Measurements from ENCODE around the gene LHPP. TPM values are rescaled to one million over a fixed set of nuclear protein-coding genes. Genes with fewer than 3 reads are reported as not detected.

LHPP gene
- total RNA-seq, 1 donor from 2014 or later: 8.6 TPM

DNA sequence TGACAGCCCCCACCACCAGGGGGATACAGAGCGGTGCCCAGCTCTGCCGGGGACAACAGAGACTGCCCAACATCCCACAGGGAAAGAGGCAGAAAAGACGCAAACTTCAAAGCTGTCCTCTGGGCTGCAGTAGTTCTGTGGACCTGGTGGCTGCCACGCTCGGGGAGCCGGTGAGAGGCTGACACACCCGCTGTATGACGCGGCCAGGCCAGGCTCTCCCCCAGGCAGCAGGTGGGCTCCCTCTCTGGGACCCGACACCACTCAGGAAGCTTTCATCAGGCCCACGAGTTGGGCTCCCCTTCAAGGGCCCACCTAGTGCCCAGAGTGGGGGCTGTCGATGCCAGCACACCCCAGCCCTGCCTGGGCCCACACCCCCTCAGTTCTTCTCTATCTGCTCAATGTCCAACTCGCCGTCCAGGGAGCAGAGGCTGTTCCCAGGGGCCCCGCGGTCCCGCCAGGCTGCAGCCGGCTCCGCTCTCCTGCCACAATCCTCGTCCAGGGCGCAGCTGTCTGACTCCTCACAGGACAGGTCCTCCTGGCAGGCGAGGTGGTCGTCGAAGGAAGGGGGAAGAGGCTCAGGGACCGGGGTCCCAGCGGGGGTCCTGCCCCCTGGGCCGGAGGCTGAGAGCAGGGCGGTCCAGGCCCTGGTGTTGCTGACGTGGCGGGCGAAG lies 161.4 kb downstream of the LHPP start:
- DNase-seq: no peak
- H3K36me3 Mint-ChIP-seq (ENCODE audit: low read depth): peaks cover 13% of the 10 kb centered on the region
- H3K4me1 Mint-ChIP-seq: peaks cover 20% of the 10 kb centered on the region
- no peaks in the 10 kb centered on the region for H3K9me3 Mint-ChIP-seq
- no peak overlapping the region for H3K4me3 Mint-ChIP-seq
- no peak overlapping the region for H3K27ac Mint-ChIP-seq
- intact Hi-C loops (cut with micrococcal nuclease): loop anchor here (10.0 kb wide), 1 partner anchor 442 kb away; no protein-coding TSS in a partner anchor
- H3K27me3 Mint-ChIP-seq: peaks cover 2% of the 10 kb centered on the region

DNA sequence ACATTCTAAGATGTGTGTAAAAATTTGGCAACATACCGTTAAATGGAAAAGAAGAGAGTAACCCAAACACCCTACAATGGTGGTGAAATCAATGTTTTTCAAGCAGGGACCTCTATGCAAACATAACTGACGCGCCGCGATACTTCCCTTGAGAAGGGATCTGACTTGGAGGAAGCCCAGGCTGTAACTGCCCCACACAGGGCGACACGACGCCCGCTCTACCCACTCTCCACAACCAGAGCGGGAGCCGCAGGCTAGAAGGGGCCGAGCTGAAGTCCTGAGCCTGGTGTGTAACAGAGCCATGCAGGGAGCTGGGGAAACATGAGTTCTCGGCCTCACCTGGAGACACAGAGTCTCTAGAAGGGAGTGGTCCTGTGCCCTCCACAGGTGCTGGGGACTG lies 162.4 kb downstream of the LHPP start:
- Mint-ChIP-seq H3K36me3 (ENCODE audit: low read depth) (peaks cover 13% of the 10 kb centered on the region), H3K4me1 (peaks cover 20% of the 10 kb centered on the region), H3K27me3 (peaks cover 2% of the 10 kb centered on the region), H3K9me3 (no peaks in the 10 kb centered on the region), H3K4me3 (no peak overlapping the region), H3K27ac (no peak overlapping the region)
- no peak for DNase-seq
- intact Hi-C loops (cut with micrococcal nuclease): loop anchor here (10.0 kb wide), 1 partner anchor 441 kb away; no protein-coding TSS in a partner anchor

DNA sequence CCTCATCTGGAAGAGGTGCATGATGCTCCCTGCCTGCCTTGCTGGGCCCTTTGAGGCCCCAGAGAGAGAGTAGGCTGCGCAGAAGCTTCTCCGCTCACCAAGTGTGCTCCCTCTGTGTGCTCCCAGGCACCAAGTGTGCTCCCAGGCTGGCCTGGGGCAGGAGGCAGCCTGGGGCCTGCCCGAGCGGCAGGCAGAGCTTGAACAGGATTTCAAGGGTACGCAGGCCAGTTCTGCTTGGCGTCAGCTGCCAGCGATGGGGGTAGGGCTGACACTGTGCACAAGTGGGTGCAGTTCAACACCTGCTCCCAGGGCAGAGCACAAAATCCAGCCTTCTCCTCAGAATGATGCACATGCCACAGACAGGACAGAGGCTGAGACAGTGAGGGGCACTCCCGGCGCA lies 162.8 kb downstream of the LHPP start:
- H3K9me3 Mint-ChIP-seq: no peaks in the 10 kb centered on the region
- no peak for DNase-seq
- H3K4me1 Mint-ChIP-seq: peaks cover 21% of the 10 kb centered on the region
- no peak overlapping the region for H3K4me3 Mint-ChIP-seq
- peaks cover 6% of the 10 kb centered on the region for H3K27me3 Mint-ChIP-seq
- intact Hi-C loops (cut with micrococcal nuclease): loop anchor here (10.0 kb wide), 1 partner anchor 440 kb away; no protein-coding TSS in a partner anchor
- no peak overlapping the region for H3K27ac Mint-ChIP-seq
- H3K36me3 Mint-ChIP-seq (ENCODE audit: low read depth): peaks cover 17% of the 10 kb centered on the region

DNA sequence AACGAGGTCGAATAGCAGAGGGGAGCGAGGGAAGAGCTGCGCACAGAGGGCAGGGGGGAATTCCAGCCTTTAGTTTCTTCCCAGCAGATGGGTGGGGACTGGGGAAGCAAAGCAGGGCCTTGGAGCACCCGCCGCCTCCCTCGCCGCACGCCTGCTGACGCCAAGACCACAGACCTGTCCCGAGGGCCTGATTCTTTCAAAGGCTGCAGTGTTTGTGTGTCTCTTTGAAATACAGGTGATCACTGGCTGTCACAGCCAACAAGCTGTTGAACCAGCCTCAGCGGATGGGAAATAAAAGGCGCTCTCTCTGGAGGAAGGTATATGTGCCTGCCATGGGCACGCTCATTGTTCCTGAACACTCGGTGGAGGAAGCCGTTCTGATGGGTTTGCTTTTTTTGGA lies 163.3 kb downstream of the LHPP start:
- intact Hi-C loops (cut with micrococcal nuclease): loop anchor here (10.0 kb wide), 1 partner anchor 440 kb away; no protein-coding TSS in a partner anchor
- no peaks in the 10 kb centered on the region for H3K9me3 Mint-ChIP-seq
- peaks cover 18% of the 10 kb centered on the region for H3K36me3 Mint-ChIP-seq (ENCODE audit: low read depth)
- no peak for DNase-seq
- no peak overlapping the region for H3K4me3 Mint-ChIP-seq
- H3K27ac Mint-ChIP-seq: no peak overlapping the region
- peaks cover 22% of the 10 kb centered on the region for H3K4me1 Mint-ChIP-seq
- H3K27me3 Mint-ChIP-seq: peaks cover 7% of the 10 kb centered on the region

DNA sequence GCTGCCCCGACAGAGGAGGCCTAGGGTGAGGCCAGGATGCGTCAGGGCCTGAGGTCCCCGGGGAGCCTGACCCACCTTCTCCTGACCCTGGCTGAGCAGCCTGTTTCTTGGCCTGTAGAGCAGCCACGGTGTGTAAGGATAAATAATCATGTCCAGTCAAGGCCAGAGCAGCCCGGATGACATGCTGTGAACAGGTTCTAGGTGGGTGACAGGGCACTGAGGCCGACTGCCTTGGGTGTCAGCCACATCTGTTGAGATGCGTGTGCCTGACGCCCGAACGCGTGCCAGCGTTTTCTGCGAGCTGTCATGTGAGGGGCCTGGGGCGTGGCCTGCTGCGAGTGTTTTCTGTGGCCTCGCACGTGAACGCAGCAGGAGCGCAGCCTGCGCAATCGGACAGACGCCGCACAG lies 164.2 kb downstream of the LHPP start:
- Mint-ChIP-seq H3K4me1 (peaks cover 22% of the 10 kb centered on the region), H3K27me3 (peaks cover 7% of the 10 kb centered on the region), H3K4me3 (no peak overlapping the region), H3K36me3 (ENCODE audit: low read depth) (peaks cover 18% of the 10 kb centered on the region), H3K27ac (no peak overlapping the region), H3K9me3 (no peaks in the 10 kb centered on the region)
- no peak for DNase-seq
- intact Hi-C loops (cut with micrococcal nuclease): loop anchor here (2.0 to 10.0 kb wide), 3 partner anchors 63 to 439 kb away; no protein-coding TSS in a partner anchor

DNA sequence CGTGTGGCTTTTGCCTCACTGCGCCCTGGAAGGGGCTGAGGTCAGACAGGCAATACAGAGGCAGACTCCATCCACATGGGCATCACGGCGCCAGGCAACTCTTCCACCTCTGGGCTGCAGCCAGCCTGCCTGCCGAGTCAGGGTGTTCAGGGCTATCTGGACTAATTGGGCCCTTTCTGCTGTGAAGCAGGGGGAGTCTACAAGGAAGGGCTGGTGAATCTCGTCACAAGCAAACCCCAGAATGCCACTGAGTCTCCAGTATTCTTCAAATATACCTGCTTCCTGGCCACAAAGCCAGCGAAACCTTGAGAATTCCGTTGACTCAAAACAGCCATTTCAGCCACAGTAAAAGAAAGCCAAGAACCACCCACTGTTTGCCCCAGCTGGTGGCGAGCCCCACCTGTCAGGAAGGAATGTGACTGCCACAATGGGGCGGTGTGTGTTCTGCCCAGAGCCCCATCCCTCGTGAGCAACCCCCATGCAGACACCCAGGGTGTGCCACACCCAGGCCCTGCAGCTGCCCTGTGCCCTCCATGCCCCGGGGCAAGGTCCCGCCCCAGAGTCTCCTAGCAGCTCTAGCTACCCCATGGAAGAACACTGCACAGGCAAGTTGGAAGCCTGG lies 165.2 kb downstream of the LHPP start:
- peaks cover 24% of the 10 kb centered on the region for H3K4me1 Mint-ChIP-seq
- H3K27ac Mint-ChIP-seq: peak overlapping the region; percentile 34
- H3K27me3 Mint-ChIP-seq: peaks cover 7% of the 10 kb centered on the region
- H3K4me3 Mint-ChIP-seq: peak overlapping the region; percentile 34
- no peaks in the 10 kb centered on the region for H3K9me3 Mint-ChIP-seq
- peaks cover 20% of the 10 kb centered on the region for H3K36me3 Mint-ChIP-seq (ENCODE audit: low read depth)
- intact Hi-C loops (cut with micrococcal nuclease): loop anchor here (1.0 to 10.0 kb wide), 6 partner anchors 13 to 438 kb away; no protein-coding TSS in a partner anchor
- DNase-seq: peak; percentile 82

DNA sequence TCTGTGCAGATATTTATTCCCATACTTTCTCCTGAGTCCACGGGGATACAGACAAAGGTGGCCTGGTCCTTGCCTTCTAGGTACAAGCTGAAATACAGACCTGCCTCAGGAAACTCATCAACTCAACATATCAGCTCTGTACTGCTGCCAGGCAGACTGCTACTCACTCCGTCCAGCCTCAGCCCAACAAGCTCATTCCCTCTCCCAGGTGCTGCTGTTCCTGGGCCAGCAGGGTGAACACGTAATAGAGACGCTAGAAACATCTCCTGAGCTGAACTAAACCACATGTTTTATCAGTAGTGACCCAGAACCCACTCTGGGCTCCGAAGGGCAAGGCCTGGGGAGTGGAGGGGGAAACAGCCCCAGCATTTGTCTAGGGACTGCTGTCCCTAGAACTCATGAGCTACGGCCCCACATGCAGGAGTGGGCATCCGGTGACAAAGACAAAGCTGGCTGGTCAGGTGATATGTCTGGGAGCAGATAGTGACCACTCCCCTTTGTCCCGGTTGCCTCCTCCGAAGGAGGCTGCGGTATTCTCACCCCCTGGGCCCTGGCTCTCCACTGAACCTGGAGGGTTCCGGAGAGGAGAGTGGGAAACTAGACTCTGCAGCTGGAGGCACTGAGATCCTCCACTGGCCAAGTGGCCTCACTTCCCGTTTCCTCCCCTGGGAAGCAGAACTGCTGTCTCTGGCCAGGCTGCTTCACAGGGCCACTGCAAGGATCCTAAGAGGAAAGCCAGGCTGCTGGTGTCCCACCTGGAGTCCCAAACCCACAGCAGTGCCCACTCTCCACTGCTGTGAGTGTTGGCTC lies 166.4 kb downstream of the LHPP start:
- H3K4me1 Mint-ChIP-seq: peaks cover 24% of the 10 kb centered on the region
- peak overlapping the region; percentile 30 for H3K4me3 Mint-ChIP-seq
- no peak for DNase-seq
- H3K36me3 Mint-ChIP-seq (ENCODE audit: low read depth): peaks cover 16% of the 10 kb centered on the region
- no peak overlapping the region for H3K27ac Mint-ChIP-seq
- no peaks in the 10 kb centered on the region for H3K9me3 Mint-ChIP-seq
- intact Hi-C loops (cut with micrococcal nuclease): loop anchor here (1.0 to 10.0 kb wide), 6 partner anchors 14 to 437 kb away; no protein-coding TSS in a partner anchor
- H3K27me3 Mint-ChIP-seq: peaks cover 7% of the 10 kb centered on the region

DNA sequence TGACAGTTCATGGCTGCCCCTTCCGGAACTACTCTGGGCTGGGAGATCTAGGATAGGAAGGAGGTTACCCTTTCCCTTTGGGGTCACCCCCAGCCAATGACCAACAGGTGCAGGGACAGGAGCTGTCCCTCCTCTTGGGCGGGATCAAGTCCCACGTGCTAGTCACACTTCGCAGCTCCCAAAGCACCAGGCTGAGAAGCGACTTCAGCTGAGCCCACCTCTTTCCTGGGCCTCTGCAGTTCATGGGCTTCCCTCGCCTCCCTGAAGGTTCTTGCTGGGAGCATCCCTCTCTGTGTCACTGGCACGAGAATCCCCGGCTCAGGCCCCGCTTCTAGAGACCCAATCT lies 167.0 kb downstream of the LHPP start:
- intact Hi-C loops (cut with micrococcal nuclease): loop anchor here (10.0 kb wide), 1 partner anchor 436 kb away; no protein-coding TSS in a partner anchor
- no peak for DNase-seq
- H3K27me3 Mint-ChIP-seq: peaks cover 9% of the 10 kb centered on the region
- H3K4me3 Mint-ChIP-seq: no peak overlapping the region
- H3K4me1 Mint-ChIP-seq: peaks cover 24% of the 10 kb centered on the region
- H3K36me3 Mint-ChIP-seq (ENCODE audit: low read depth): peaks cover 17% of the 10 kb centered on the region
- no peak overlapping the region for H3K27ac Mint-ChIP-seq
- H3K9me3 Mint-ChIP-seq: no peaks in the 10 kb centered on the region

DNA sequence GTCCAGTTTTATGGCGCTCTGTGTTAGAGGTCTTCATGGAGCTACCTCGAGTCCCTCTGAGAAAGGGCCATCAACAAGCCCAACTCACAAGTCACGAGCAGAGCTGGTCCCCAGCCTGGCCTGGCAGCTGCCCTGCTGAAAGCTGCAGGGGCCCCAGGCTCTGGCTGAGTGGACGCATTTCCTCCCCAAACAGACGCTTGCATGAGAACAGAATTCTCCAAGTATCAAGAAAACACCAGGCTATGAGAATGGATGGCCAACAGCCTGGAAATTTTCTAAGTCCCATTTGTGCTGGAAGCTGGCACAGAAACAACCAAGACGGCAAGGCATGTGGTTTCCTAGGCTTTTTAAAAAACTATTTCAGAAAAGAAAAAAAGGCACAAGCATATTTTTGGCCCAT lies 167.8 kb downstream of the LHPP start:
- H3K27ac Mint-ChIP-seq: no peak overlapping the region
- peaks cover 9% of the 10 kb centered on the region for H3K27me3 Mint-ChIP-seq
- H3K36me3 Mint-ChIP-seq (ENCODE audit: low read depth): peaks cover 18% of the 10 kb centered on the region
- peaks cover 24% of the 10 kb centered on the region for H3K4me1 Mint-ChIP-seq
- intact Hi-C loops (cut with micrococcal nuclease): loop anchor here (10.0 kb wide), 1 partner anchor 435 kb away; no protein-coding TSS in a partner anchor
- peaks cover under 1% of the 10 kb centered on the region for H3K9me3 Mint-ChIP-seq
- DNase-seq: no peak
- H3K4me3 Mint-ChIP-seq: no peak overlapping the region

DNA sequence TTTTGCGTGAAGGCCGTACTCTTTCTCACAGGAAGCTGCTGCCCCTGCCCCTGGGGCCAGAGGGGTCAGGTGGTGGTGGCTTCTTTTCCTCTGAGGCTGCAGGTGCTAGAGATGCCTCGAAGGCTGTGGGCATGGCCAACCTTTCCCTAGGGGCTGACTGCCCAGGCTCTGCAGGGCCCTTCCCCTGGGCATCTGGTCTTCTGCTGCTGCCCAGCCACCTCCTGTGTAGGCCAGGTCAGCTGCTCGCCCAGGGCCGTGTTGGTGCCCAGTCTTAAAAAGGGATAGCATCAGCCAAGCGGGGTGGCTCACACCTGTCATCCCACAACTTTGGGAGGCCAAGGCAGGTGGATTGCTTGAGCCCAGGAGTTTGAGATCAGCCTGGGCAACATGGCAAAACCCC lies 168.2 kb downstream of the LHPP start:
- no peak for DNase-seq
- Mint-ChIP-seq H3K4me1 (peaks cover 24% of the 10 kb centered on the region), H3K27ac (no peak overlapping the region), H3K4me3 (no peak overlapping the region), H3K36me3 (ENCODE audit: low read depth) (peaks cover 22% of the 10 kb centered on the region), H3K27me3 (peaks cover 9% of the 10 kb centered on the region), H3K9me3 (peaks cover 4% of the 10 kb centered on the region)
- intact Hi-C loops (cut with micrococcal nuclease): loop anchor here (10.0 kb wide), 1 partner anchor 435 kb away; no protein-coding TSS in a partner anchor

DNA sequence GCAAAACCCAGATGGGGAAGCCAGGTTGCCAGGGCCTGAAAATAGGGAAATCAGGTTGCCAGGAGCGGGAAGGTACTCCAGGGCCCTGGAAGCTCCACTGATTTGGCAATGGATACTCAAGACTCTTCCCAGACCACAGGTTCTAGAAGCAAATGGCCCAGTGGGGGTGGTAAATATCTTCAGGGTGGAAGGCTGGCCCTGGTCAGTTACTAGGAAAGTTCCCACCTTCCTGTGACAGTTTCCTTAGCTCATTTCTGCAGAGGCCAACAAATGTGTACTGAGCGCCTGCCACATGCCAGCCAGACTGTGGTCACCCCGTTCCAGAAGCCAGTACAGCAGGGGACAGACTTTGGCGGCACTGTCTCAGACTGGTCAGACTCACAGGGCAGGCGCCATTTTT lies 168.9 kb downstream of the LHPP start:
- DNase-seq: no peak
- intact Hi-C loops (cut with micrococcal nuclease): no loop called here
- no peak overlapping the region for H3K4me3 Mint-ChIP-seq
- peaks cover 21% of the 10 kb centered on the region for H3K4me1 Mint-ChIP-seq
- H3K9me3 Mint-ChIP-seq: peaks cover 4% of the 10 kb centered on the region
- peaks cover 7% of the 10 kb centered on the region for H3K27me3 Mint-ChIP-seq
- no peak overlapping the region for H3K27ac Mint-ChIP-seq
- peaks cover 22% of the 10 kb centered on the region for H3K36me3 Mint-ChIP-seq (ENCODE audit: low read depth)

DNA sequence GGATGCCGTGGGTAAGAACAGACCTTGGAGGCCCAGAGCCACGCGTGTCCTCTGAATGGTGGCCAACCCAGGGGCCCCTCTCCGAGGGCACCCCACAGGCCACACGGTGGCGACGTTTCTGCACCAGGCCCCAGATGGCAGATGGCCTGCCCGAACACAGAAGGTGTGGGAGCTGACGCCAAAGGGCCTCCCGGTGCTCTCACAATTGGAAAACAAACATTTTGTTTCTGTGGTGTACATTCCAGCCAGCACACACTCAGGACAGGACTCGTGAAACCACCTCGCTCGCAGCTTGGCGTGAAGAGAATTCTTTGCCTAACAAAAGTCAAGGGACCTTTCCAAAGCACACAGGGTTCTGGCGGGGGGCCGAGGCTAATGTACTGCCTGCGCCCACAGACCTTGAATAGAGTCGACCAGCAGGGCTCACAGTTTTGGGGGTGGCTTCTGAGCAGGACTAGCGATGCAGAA lies 170.5 kb downstream of the LHPP start:
- peaks cover 4% of the 10 kb centered on the region for H3K9me3 Mint-ChIP-seq
- no peak overlapping the region for H3K4me3 Mint-ChIP-seq
- DNase-seq: peak; percentile 76
- peaks cover 22% of the 10 kb centered on the region for H3K4me1 Mint-ChIP-seq
- H3K36me3 Mint-ChIP-seq (ENCODE audit: low read depth): peaks cover 23% of the 10 kb centered on the region
- H3K27me3 Mint-ChIP-seq: peaks cover 7% of the 10 kb centered on the region
- intact Hi-C loops (cut with micrococcal nuclease): no loop called here
- no peak overlapping the region for H3K27ac Mint-ChIP-seq

DNA sequence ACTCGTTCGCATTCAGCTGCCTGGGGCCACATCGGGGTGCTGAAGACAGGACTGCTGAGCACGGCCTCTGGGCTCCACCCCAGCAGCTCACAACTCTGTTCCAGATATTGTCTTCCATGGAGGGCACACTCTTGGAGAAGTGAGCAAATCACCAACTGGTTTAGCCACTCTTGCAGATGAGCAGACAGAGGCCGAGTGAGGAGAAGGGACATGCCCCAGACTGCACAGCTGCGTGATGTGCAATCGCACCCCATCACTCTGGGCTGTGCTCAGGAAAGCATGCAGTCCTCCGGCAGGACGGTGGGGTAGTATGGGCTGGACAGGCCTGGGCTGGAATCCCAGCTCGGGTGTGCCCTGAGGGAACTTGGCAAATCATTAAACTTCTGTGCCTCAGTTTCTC lies 170.9 kb downstream of the LHPP start:
- H3K36me3 Mint-ChIP-seq (ENCODE audit: low read depth): peaks cover 23% of the 10 kb centered on the region
- H3K27me3 Mint-ChIP-seq: peaks cover 7% of the 10 kb centered on the region
- intact Hi-C loops (cut with micrococcal nuclease): no loop called here
- peaks cover 4% of the 10 kb centered on the region for H3K9me3 Mint-ChIP-seq
- no peak overlapping the region for H3K4me3 Mint-ChIP-seq
- H3K27ac Mint-ChIP-seq: no peak overlapping the region
- H3K4me1 Mint-ChIP-seq: peaks cover 22% of the 10 kb centered on the region
- DNase-seq: no peak

Data from activated CD4-positive, alpha-beta T cell treated with anti-CD3 and anti-CD28 coated beads, Interleukin-2, amount 10 ng/mL, durations not matched to agents 24 days and 14 days (primary cell).